ENCODE data around the gene GDF7.

Gene GDF7

DNA sequence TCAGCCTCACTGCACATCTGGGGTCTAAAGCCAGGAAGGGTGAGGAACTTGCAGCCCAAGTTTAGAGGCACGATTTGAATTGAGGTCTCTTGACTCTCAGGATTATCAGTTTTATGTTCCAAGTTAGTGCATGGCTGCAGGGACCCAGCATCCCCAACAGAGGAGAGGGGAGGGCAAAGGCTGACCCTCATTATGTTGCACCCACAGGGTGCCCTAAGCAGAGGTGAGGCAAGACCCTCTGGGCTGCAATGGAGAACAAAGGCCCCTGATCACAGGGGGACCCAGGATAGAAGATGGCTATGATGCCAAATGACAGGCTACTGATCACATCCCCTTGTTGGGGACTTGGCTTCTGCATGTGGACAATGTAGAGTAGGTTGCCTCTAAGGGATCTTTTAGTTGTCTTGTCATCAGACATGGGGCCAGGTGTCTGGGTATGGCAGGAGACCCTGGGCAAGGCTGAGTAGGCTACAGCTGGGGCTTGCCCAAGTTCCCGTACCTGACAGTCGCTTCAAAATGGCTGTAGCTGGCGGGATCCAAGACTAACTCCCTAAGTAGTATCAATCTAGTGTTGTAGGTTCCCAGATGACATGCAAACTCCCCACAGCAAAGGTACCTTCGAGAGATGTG is 4.5 kb upstream of the GDF7 start:
- no peak for DNase-seq

DNA sequence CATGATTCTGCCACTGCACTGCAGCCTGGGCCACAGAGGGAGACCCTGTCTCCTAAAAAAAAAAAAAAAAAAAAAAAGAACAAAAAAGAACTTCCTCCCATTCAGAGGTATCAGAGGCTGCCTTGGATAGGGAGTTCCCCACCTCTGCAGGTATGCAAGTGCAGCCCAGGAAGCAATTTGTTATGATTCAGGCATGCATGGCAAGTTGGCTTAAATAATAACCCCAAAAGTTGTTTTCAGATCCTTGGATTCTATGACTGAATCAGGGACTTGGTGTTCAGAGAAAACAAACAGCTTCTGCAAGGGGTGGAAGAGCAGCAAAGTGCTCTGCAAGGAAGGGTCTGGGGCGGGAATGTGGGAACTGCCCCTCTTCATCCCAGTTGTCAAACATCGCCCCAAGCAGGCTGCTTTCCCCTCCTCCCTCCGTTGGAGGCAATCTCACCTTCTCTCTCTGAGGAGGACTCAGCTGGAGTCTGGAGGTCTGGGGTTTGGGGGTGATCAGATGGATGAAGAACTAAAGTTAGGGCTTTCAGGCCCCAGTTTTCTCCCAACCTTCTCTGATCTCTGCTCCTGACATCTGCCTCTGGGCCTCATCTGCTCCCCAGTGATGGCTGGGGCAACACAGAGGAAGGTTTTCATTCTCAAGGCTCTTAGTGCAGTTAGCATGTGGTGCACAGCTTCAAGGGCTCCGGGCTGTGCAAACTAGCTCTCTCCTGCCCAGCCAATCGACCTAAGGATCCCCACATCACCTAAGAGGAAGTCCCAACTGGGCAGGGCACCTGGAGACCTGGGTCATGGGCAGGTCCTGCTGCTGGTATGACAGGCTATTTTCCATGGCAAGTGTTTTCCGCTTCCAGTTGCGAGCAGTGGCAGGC is 3.5 kb upstream of the GDF7 start:
- DNase-seq = no peak

DNA sequence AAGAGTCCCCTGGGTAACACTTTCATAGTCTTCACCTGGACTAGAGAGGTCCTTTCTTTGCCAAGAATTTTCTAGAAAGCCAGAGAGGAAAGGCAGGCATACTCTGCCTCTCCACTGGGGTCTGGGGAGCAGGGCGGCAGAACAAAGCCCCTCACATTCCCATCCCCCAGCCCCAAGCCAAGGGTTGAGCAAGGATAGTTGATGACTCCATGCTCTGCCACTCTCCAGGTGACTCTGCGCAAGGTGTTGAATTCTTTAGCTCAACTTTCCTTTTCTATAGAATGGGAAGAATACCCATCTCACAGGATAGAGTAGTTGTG is 2.9 kb upstream of the GDF7 start:
- no peak for DNase-seq

DNA sequence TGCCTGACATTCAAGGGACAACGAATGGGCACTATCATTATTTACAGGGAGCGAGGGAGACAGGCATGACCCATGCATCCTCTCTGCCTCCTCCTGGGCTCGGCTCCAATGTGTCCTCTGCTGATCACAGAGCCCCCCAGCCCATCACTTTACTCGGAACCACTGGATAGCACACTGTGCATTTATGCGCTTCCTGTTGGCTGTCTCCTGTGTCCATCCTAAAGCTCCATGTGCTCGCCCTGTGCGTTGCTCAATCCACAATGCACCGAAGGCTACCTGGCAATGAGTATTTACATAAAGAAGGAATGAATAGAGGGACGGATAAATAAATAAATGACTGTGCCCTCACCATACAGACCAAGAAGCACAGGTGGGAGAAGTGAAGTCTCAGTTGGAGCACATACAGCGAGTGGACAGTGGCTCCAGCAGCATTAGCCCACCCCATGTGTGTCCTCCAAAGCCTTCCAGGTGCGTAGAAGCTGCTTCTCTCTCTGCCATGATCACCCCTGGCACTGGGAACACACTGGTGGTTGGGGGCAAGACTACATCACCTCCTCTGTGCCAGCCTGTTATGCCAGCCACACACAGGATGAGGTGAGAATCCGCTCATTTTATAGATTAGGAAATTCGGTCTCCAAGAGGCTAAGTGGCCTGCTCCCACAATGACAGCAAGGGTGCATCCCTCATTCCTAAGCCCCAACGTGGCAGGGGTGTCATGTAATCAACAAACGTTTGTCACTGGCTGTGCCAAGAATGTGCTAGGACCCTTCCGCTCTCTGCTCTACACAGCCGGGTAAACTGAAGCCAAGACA is 2.3 kb upstream of the GDF7 start:
- no peak for DNase-seq

DNA sequence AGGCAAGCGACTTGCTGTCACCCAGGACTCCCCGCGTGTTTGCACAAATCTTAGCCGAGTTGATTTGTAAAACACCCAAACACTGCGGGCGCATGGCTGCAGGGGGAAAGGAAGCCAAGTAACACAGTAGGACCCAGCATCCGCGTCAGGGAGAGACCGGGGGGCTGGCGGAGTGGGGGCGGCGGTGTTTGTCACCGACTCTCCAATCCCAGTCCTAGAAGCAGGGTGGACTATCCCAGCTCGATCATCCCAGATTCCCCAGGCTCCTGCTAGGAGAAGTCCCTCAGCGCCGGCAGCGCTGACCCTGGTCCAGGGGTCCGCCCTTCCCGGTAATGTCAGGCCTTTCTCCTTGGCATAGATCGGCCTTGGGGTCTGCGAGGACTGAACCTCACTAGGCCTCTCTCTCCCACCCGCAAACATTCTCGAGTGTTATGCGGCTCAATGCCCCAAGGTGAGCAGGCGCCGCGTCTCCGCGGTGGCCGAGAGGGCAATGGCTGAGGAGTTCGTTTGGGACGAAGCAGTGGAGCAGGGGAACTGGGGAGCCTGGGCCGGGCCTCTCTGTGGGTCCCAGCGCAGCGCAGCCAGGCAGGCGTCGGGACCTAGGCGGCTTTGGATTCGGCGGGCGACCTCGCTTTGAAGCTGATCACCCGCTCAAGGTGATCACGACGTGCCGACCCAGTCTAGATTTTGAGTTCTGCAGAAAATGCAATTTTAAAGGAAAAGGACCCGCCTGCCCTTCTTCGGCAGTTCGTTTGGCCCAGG is 1.5 kb upstream of the GDF7 start:
- no peak for DNase-seq

DNA sequence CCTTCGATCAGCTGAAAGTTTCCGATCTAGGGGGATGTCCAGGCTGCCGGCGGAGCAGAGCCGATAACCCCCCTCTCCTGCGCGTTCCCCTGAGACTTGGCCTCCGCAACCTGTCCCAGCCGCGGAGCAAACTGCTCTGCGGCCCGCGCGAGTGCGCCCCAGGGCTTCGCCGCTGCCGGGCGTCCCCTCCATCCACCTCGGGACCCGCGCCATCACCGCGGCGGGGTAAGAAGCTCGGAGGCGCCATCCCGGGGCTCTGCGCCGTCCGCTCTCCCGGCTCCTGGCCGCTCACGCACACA is 990 bp upstream of the GDF7 start:
- DNase-seq = no peak

DNA sequence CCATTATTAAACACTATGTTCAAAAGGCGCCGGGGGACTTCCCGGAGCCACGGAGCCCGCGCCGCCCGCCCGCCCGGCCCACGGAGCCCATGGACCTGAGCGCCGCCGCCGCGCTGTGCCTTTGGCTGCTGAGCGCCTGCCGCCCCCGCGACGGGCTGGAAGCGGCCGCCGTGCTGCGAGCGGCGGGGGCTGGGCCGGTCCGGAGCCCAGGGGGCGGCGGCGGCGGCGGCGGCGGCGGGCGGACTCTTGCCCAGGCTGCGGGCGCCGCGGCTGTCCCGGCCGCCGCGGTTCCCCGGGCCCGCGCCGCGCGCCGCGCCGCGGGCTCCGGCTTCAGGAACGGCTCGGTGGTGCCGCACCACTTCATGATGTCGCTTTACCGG is 197 bp downstream of the GDF7 start:
- DNase-seq = no peak

DNA sequence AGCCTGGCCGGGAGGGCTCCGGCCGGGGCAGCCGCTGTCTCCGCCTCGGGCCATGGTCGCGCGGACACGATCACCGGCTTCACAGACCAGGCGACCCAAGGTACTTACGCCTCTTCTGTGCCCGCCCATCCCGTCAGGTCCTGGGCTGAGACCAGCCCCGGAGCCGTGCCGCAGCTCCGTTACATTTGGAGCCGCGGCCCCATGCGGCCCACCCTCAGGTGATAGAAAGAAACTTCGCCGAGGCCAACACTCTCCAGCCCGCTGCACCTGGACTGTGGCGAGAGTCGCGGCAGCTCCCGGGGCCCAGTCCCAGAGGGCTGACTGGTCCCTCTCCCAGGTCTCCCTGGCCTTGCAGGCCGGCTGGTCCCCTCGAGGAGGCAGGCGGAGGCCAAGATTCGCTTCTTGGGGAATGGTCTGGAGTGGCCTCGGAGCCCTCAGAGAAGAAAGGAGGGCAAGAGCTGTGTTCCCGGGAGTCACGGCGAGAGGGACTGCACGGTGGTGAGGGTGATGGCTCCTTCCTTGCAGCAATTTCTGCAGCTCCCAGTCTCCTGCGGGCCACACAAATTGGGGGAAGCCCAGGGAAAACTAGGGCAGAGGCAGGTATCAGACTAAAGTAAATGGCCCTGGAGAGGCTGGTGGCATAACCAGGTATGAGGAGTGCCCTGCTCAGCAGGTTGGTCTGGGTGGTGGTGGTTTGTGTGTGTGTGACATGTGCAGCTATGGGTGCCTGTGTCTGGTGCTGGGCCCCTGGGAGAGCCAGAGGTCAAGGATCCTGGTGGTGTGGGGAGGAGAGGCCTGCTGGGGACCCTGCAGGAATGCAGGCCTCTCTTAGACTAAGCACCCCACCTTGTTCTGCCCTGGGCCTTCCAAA is 822 bp downstream of the GDF7 start:
- no peak for DNase-seq

DNA sequence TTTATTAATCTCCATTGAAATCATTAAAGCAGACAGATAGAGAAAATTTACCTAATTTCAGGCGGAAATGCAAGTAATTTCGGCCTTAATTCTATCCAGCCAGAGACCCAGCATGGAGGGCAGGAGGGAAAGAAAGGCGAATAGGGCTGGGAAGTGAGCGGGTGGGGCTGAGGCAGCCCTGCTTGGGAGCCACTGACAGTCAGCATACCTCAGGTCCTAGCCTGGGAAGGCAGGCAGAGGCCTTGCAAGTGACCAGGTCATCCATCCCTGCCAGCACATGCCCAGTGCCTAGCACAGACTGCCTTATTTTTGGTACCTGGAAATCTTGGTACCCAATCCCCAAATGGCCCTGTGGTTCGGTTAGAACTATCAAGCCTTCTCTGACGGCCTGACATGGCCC is 1.5 kb downstream of the GDF7 start:
- no peak for DNase-seq

DNA sequence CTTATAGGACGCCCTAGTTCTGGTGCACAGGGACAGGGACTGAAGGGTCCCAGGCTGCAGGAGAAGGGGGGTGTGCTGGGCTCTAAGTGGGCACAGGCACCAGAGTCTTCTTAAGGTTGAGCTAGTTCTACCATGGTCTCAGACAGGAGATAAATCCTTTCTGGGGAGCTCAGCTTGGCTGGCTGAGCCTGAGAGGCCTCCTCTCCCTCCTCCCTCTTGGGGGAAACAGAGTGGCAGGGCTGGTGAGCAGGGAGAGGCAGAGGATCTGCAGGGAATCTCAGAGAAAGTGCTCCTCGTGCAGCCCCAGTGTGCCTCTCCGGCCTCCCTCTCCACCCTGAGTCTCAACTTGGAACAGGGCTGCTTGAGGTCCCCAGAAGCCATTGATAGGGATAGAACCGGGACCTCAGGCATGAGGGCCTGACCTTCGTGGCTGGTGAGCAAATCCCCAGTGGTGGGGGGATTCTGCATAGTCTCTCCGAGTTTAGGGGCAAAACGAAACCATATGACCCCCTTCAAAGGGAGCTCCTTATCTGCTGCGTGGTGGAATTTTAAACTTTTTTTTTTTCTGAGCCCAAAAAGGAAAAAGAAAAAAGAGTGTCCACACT is 2.0 kb downstream of the GDF7 start:
- DNase-seq = no peak

DNA sequence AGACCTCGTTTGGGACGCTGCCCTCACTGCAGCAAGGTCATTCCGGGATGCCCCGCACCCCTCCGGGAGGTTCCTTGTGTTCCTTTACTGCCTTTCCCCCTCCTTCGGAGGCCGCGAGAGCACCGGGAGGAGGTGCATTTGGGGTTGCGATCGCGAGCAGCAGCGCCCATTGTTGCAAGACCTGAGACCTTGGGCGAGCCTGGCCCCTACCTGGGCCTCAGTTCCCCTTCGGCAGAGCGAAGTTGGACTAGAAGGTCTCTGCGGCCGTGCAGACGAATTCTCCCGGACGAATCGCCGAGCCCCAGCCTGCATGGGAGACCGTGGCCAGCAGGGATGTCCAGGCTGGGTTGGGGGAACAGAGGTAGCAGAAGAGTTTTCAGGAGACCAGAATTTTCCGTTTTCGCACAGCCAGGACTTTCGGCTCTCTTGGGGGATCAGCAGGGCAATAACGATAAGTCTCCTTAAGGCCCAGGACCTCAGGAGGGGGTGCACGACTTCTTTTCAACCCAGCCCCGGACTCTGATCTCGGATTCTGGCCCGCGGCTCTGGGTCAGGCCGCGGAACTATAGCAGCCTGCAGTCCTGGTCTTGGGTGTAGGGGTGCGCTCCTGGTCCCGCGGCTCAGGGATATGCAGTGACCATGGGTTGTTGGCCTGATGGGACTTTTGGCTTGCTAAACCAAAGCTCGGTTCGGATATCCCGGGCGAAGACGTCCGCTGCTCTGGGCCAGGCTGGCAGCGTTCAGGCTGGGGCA is 2.8 kb downstream of the GDF7 start:
- no peak for DNase-seq

DNA sequence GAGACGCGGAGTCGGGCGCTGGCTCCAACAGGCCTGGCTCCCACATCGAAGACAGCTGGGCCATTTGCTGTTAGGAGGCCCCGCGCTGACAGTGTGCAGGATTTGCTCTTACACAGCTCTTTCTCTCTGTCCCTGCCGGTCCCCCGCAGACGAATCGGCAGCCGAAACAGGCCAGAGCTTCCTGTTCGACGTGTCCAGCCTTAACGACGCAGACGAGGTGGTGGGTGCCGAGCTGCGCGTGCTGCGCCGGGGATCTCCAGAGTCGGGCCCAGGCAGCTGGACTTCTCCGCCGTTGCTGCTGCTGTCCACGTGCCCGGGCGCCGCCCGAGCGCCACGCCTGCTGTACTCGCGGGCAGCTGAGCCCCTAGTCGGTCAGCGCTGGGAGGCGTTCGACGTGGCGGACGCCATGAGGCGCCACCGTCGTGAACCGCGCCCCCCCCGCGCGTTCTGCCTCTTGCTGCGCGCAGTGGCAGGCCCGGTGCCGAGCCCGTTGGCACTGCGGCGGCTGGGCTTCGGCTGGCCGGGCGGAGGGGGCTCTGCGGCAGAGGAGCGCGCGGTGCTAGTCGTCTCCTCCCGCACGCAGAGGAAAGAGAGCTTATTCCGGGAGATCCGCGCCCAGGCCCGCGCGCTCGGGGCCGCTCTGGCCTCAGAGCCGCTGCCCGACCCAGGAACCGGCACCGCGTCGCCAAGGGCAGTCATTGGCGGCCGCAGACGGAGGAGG is 3.5 kb downstream of the GDF7 start:
- no peak for DNase-seq

DNA sequence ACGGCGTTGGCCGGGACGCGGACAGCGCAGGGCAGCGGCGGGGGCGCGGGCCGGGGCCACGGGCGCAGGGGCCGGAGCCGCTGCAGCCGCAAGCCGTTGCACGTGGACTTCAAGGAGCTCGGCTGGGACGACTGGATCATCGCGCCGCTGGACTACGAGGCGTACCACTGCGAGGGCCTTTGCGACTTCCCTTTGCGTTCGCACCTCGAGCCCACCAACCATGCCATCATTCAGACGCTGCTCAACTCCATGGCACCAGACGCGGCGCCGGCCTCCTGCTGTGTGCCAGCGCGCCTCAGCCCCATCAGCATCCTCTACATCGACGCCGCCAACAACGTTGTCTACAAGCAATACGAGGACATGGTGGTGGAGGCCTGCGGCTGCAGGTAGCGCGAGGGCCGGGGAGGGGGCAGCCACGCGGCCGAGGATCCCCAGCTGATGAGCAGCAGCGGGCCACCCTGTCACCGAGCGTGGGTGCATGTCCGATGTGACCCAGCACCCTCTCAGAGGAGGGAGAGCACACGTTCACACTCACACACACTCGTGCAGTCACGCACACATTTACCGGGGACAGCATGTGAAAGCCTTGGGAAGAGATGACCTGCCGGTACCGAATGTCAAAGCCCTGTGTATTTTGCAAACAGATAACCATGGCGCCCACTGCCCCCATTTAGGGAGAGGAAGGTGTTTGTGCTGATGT is 4.2 kb downstream of the GDF7 start:
- DNase-seq = no peak

DNA sequence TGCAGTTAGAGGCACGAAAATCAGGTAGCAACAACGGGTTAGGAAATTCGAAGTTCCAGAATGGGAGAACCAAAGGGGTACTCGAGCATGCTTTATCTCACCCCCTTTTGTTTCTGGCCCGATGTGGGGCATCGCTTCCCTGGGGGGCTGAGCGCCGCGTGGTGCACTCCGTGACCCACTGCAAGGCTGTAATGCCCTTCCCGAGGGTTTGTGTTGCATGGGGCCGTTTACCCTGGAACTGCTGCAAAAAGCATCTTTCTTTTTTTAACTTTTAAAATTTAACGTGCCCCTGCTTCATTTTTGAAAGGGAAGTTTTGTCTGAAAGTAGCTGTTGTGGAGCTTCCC is 4.8 kb downstream of the GDF7 start:
- DNase-seq = no peak

DNA sequence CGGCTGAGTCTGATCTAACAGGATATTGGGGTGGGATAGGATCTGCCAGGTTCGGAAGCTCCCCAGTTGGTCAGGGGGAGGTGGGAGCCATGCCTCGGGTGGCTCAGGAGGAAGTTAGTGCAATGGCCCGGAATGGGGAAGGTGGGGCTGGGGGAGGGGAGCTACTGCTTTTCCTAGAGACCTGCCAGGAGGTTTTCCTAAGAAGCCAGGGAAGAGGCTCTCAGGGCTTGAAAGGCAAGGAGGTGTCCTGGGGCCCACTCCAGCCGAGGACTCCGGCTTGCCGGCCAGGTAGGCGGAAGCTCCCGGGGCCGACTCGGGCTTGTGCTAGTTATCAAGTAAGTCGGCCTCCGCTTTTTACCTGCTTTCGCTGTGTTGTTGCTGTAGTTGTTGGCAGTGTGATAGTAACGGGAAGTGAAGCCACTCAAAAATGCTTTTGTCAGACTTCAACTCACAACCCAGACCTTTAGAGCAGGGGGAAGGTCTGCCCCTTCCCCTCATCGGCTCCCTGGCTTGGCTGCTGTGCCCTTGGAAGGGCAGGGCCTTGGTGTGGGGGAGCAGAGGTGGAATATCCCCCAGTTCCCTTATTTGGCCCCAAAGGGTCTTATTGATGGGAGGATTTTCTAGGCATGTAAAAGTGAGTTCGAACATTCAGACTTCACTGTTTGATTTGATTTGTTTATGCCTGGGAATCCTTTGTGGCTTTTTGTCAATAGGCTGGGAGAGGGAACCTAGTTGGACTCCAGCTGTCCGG is 5.4 kb downstream of the GDF7 start:
- DNase-seq = no peak

DNA sequence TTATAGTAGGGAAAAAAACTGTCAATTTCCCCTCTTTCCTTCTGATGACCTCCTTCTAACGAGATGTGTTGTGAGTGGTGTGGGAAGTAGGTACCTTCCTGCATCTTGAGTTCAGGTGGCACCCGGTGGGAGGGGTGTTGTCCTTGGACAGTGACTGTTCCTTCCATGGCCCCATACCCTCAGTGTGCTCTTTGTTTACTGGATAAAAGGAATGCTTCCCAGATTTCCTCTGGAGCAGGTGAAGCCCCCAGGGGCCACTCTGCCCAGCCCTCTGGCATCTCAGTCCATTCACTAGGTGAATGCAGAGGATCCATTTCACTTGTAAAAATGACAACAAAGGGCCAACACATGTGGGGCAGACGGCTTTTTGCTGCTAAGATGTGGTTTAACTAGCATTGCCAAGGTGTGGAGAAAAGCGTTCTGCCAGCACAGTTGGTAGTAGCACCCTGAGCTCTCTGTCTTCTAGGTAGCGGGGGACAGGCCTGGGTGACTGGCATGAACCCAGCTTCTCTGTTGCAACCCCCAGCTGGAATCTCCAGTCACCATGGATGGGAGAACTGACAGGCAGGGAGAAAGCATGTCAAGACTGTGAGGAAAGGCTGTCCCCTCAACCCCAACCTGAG is 6.9 kb downstream of the GDF7 start:
- DNase-seq = no peak

DNA sequence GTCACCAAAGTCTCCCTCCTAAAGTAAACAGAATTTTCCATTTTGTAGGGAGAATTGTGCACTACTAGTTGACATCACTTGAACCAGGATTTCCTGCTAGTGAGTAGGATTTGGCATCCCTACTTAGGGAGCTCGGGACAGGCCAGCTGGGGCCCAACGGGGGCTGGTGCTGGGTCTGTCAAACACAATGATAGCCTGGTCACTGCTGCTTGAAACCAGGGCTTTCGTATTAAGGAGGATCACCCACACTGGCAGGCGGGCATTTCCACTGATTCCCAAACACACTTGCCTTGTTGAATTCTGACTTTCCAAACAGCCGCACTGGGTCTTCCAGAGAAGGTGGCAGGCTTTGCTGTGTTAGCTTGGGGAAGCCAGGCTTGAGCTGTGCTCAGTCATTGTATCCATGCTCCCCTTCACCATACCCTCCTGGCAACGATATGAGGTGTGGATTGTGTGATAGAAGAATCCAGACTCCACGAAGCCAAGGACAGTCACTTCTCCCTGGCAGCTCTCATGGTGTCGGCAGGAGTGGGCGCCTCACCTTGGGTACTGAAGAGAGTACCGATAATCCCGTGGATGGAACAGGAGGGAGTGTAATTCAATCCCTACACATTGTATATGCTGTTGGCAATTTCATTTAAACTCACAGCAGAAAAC is 7.5 kb downstream of the GDF7 start:
- no peak for DNase-seq

All from fibroblast of skin of back (primary cell).